GM10248 (cell line): ENCODE measurements around the gene RXRA.

ENCODE experiments used
- CTCF ChIA-PET: fragments of 300-600 bp; sonication (Branson Sonifier 250); formaldehyde crosslinking; extraction: SDS; loops from one replicate; lab custom pipeline; 2021; ENCODE audit warnings: antibody characterized with exemption; lab: Yijun Ruan, JAX
- POLR2A ChIA-PET: fragments of 350-650 bp; sonication (Branson Sonifier 250); formaldehyde crosslinking; extraction: SDS; loops from one replicate; lab custom pipeline; 2020; ENCODE audit warnings: antibody characterized with exemption; lab: Yijun Ruan, JAX
- DNase-seq: peaks from one replicate; pipeline ENCODE4 v3.0.0; 2012; ENCODE audit errors: extremely low spot score
- TF ChIP-seq, protein P1 (sequence below): IDR thresholded peaks from 2 replicates; pipeline ENCODE4 v1.5.1; 2012; ENCODE audit warnings: mild to moderate bottlenecking, low read depth; ENCODE audit errors: extremely low read depth, missing control alignments, control extremely low read depth

Gene RXRA

GRCh38 chr9:134461426-134461982 is 135.2 kb downstream of the RXRA start:
- CTCF ChIA-PET = interaction anchor here (2.7 kb wide), 1 partner anchor 12 kb away, joined by 13 read pairs; no protein-coding TSS in a partner anchor
- no peak for DNase-seq
- POLR2A ChIA-PET = no interaction called here
- TF ChIP-seq, protein P1, sequence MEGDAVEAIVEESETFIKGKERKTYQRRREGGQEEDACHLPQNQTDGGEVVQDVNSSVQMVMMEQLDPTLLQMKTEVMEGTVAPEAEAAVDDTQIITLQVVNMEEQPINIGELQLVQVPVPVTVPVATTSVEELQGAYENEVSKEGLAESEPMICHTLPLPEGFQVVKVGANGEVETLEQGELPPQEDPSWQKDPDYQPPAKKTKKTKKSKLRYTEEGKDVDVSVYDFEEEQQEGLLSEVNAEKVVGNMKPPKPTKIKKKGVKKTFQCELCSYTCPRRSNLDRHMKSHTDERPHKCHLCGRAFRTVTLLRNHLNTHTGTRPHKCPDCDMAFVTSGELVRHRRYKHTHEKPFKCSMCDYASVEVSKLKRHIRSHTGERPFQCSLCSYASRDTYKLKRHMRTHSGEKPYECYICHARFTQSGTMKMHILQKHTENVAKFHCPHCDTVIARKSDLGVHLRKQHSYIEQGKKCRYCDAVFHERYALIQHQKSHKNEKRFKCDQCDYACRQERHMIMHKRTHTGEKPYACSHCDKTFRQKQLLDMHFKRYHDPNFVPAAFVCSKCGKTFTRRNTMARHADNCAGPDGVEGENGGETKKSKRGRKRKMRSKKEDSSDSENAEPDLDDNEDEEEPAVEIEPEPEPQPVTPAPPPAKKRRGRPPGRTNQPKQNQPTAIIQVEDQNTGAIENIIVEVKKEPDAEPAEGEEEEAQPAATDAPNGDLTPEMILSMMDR = no peak

- TF ChIP-seq, protein P1 = no peak
- POLR2A ChIA-PET = no interaction called here
- CTCF ChIA-PET = interaction anchor here (2.7 kb wide), 1 partner anchor 13 kb away, joined by 13 read pairs; no protein-coding TSS in a partner anchor
- DNase-seq = no peak
Observed at GRCh38 chr9:134462318-134462717, 136.1 kb downstream of the RXRA start.

- TF ChIP-seq, protein P1 = no peak
- ChIA-PET POLR2A (no interaction called here), CTCF (interaction anchor here (1.1 to 2.7 kb wide), 2 partner anchors 14 to 20 kb away, joined by 3 to 13 read pairs; no protein-coding TSS in a partner anchor)
- DNase-seq = no peak
Observed at GRCh38 chr9:134463280-134463679, 137.0 kb downstream of the RXRA start.

DNA sequence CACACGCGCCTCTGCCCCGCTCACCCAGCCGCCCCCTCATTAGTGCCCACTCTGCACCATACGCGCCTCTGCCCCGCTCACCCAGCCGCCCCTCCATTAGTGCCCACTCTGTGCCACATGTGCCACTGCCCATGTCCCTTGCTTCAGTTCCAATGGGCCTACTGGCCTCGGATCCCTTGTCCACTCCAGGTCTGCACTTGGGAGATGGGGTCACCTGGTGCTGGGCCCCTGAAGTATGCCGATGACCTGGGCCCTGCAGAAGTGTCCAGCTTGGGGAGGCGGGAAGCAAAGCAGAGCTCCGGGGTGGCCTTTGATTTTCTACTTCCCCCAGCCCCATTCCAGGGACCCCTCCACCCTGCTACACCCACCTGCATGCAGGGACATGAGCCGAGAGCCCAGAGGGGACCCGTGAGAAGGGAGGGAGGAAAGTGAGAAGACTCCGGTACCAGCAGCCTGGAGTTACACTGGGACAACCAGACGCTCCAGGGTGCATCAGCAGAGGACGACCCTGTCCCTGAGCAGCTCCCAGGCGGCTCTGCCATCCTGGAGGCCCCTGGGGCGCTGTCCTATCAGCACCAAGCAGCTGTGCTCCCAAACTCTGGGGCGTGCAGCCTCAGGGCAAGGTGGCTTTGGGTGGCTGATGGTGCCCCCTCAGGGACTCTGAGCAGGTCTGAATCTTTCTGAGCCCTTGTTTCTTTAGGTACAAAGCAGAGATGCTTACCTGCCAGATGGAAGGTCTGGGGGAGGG is 140.8 kb downstream of the RXRA start:
- DNase-seq = no peak
- TF ChIP-seq, protein P1 = no peak
- ChIA-PET CTCF (no interaction called here), POLR2A (no interaction called here)

- TF ChIP-seq, protein P1 = no peak
- CTCF ChIA-PET = no interaction called here
- no peak for DNase-seq
- POLR2A ChIA-PET = no interaction called here
Observed at GRCh38 chr9:134468358-134468757, 142.1 kb downstream of the RXRA start.

- CTCF ChIA-PET = no interaction called here
- DNase-seq = no peak
- POLR2A ChIA-PET = interaction anchor here (0.6 kb wide), 1 partner anchor 77 kb away, joined by 4 read pairs; no protein-coding TSS in a partner anchor
- TF ChIP-seq, protein P1 = no peak
Observed at GRCh38 chr9:134469041-134469875, 143.0 kb downstream of the RXRA start.
